Uterus (tissue), 4 donors: Measurements from ENCODE around the gene ENDOD1. TPM values are rescaled to one million over a fixed set of nuclear protein-coding genes. Genes with fewer than 3 reads are reported as not detected.

ENCODE experiments used
- DNase-seq, 2 donors: peaks; one replicate each; pipeline ENCODE4 v3.0.0-alpha.2; 2019 to 2020
- H3K27ac ChIP-seq, 2 donors: fragments of 200-600 bp; sonication (generic); 1 replicate in 1 of 2; 2 replicates in 1 of 2; pipeline ENCODE4 v1.5.1; 2016 to 2018
- H3K27me3 ChIP-seq, 2 donors: fragments of 200-600 bp; sonication (generic); one replicate each; pipeline ENCODE4 v1.5.1; 2018 to 2019; ENCODE audit warnings: control low read depth in 1 of 2
- H3K36me3 ChIP-seq, 2 donors: fragments of 200-600 bp; sonication (generic); one replicate each; pipeline ENCODE4 v1.5.1; 2019; ENCODE audit warnings: control low read depth in 1 of 2
- H3K4me1 ChIP-seq, 2 donors: fragments of 200-600 bp; sonication (generic); one replicate each; pipeline ENCODE4 v1.5.1; 2018 to 2019; ENCODE audit warnings: control low read depth in 1 of 2
- H3K4me3 ChIP-seq, 2 donors: fragments of 200-600 bp; sonication (generic); 1 replicate in 1 of 2; 2 replicates in 1 of 2; pipeline ENCODE4 v1.5.1; 2018 to 2019; ENCODE audit warnings: mild to moderate bottlenecking in 1 of 2
- H3K9me3 ChIP-seq, 2 donors: fragments of 200-600 bp; sonication (generic); one replicate each; pipeline ENCODE4 v1.5.1; 2019; ENCODE audit warnings: control low read depth in 1 of 2
- CTCF ChIP-seq, 4 experiments: fragments of 200-600 bp in 2 of 4; fragments of 450-650 bp in 2 of 4; sonication (generic) in 2 of 4; IDR thresholded peaks; one replicate each; pipeline ENCODE4 v1.5.1; 2016 to 2019; ENCODE audit warnings: antibody characterized with exemption in 4 of 4, mild to moderate bottlenecking in 2 of 4, moderate library complexity in 1 of 4
- POLR2A ChIP-seq, 2 donors: fragments of 450-650 bp; IDR thresholded peaks; one replicate each; pipeline ENCODE4 v1.6.1; 2016; ENCODE audit warnings: antibody characterized with exemption in 2 of 2, mild to moderate bottlenecking in 1 of 2, moderate library complexity in 1 of 2
- intact Hi-C: fragments of 100-400 bp; cut with DNase I; formaldehyde crosslinking; loops from one replicate; pipeline ENCODE4 v1.15.1; 2023; ENCODE audit warnings: low total_unique reads
- total RNA-seq, 4 donors: library from RNA; depleted of rRNA in 3 of 4; stranded (reverse); fragments of >200 nt in 3 of 4; gene quantifications; one replicate each; pipeline versions ENCODE4 v1.1.0 to v1.2.4, GENCODE V29; 2014 to 2023
- donor health status: DM: yes; HTN: yes; CAD: no.

ENDOD1 gene
- total RNA-seq, 4 donors from 2014 or later, result 35.0 to 82.9 (median 60.0) TPM

- intact Hi-C loops, result no loop called here
- no peaks in the 10 kb centered on the region for H3K4me1 ChIP-seq
- H3K27me3 ChIP-seq, result no peaks in the 10 kb centered on the region
Observed at GRCh38 chr11:95163106-95163505, 73.5 kb downstream of the ENDOD1 start.

GRCh38 chr11:95165638-95166037, 76.0 kb downstream of the ENDOD1 start:
- H3K9me3 ChIP-seq, result no peaks in the 10 kb centered on the region
- H3K4me3 ChIP-seq, result no peak overlapping the region
- no peak overlapping the region for H3K27ac ChIP-seq
- H3K4me1 ChIP-seq, result no peaks in the 10 kb centered on the region
- no peaks in the 10 kb centered on the region for H3K36me3 ChIP-seq
- no peaks in the 10 kb centered on the region for H3K27me3 ChIP-seq
- no peak for DNase-seq
- TF ChIP-seq POLR2A (IDR thresholded peaks at IDR 0.05) (no peak), CTCF (IDR thresholded peaks at IDR 0.05) (no peak)
- intact Hi-C loops, result no loop called here

More at GRCh38 chr11:95163106-95163505, 73.5 kb downstream of the ENDOD1 start:
- Histone ChIP-seq H3K9me3 (no peaks in the 10 kb centered on the region), H3K27ac (no peak overlapping the region), H3K4me3 (no peak overlapping the region), H3K36me3 (no peaks in the 10 kb centered on the region)
- no peak for DNase-seq
- no peak for TF ChIP-seq CTCF (IDR thresholded peaks at IDR 0.05)
- TF ChIP-seq POLR2A (IDR thresholded peaks at IDR 0.05), result no peak

- Histone ChIP-seq H3K27ac (no peak overlapping the region), H3K4me3 (no peak overlapping the region), H3K4me1 (no peaks in the 10 kb centered on the region), H3K9me3 (no peaks in the 10 kb centered on the region), H3K27me3 (no peaks in the 10 kb centered on the region), H3K36me3 (no peaks in the 10 kb centered on the region)
- intact Hi-C loops, result no loop called here
- no peak for DNase-seq
- TF ChIP-seq CTCF (IDR thresholded peaks at IDR 0.05) (no peak), POLR2A (IDR thresholded peaks at IDR 0.05) (no peak)
Observed at GRCh38 chr11:95166781-95167180, 77.1 kb downstream of the ENDOD1 start.

- no peak overlapping the region for H3K27ac ChIP-seq
- H3K9me3 ChIP-seq, result no peaks in the 10 kb centered on the region
- H3K27me3 ChIP-seq, result no peaks in the 10 kb centered on the region
- TF ChIP-seq POLR2A (IDR thresholded peaks at IDR 0.05) (no peak), CTCF (IDR thresholded peaks at IDR 0.05) (no peak)
- no peaks in the 10 kb centered on the region for H3K4me1 ChIP-seq
- no peak for DNase-seq
- H3K36me3 ChIP-seq, result no peaks in the 10 kb centered on the region
- intact Hi-C loops, result no loop called here
- H3K4me3 ChIP-seq, result no peak overlapping the region
Observed at GRCh38 chr11:95170294-95170693, 80.6 kb downstream of the ENDOD1 start.

GRCh38 chr11:95175818-95176380, 86.3 kb downstream of the ENDOD1 start:
- no peaks in the 10 kb centered on the region for H3K9me3 ChIP-seq
- no peak overlapping the region for H3K27ac ChIP-seq
- no peak for TF ChIP-seq POLR2A (IDR thresholded peaks at IDR 0.05)
- no peak for TF ChIP-seq CTCF (IDR thresholded peaks at IDR 0.05)
- H3K4me1 ChIP-seq, result no peaks in the 10 kb centered on the region
- H3K27me3 ChIP-seq, result no peaks in the 10 kb centered on the region
- H3K36me3 ChIP-seq, result no peaks in the 10 kb centered on the region
- intact Hi-C loops, result no loop called here
- DNase-seq, result no peak
- H3K4me3 ChIP-seq, result no peak overlapping the region

Other genes starting within 250 kb of the ENDOD1 start
- gene CWC15, start 116.3 kb upstream of the ENDOD1 start, total RNA-seq, result 10 to 100 TPM; 11.5 to 67.2 (median 56.9) TPM
- 1 to 10 TPM in 1 of 4 donors, under 1 TPM in 2, not detected in 1; under 0.01 to 1.9 (median 0.70) TPM for gene KDM4D, start 116.1 kb upstream of the ENDOD1 start, total RNA-seq
- not detected for gene KDM4E, start 64.6 kb upstream of the ENDOD1 start, total RNA-seq
- gene KDM4F, start 40.4 kb upstream of the ENDOD1 start, total RNA-seq, result not detected
- gene SRSF8, start 22.9 kb upstream of the ENDOD1 start, total RNA-seq, result 10 to 100 TPM; 24.3 to 70.6 (median 32.9) TPM
- 100 to 1,000 TPM in 1 of 4 donors, 10 to 100 TPM in 3; 19.7 to 188 (median 39.3) TPM for gene SESN3, start 141.4 kb downstream of the ENDOD1 start, total RNA-seq